Uterus (tissue), 2 donors: ENCODE data around the gene KCNMA1.

ENCODE experiments used
- POLR2A ChIP-seq, 2 donors: fragments of 450-650 bp; IDR thresholded peaks; one replicate each; pipeline ENCODE4 v1.6.1; 2016; ENCODE audit warnings: antibody characterized with exemption in 2 of 2, mild to moderate bottlenecking in 1 of 2, moderate library complexity in 1 of 2
- TF ChIP-seq, protein P1 (sequence below), 4 experiments: fragments of 200-600 bp in 2 of 4; fragments of 450-650 bp in 2 of 4; sonication (generic) in 2 of 4; IDR thresholded peaks; one replicate each; pipeline ENCODE4 v1.5.1; 2016 to 2019; ENCODE audit warnings: antibody characterized with exemption in 4 of 4, mild to moderate bottlenecking in 2 of 4, moderate library complexity in 1 of 4

DNA sequence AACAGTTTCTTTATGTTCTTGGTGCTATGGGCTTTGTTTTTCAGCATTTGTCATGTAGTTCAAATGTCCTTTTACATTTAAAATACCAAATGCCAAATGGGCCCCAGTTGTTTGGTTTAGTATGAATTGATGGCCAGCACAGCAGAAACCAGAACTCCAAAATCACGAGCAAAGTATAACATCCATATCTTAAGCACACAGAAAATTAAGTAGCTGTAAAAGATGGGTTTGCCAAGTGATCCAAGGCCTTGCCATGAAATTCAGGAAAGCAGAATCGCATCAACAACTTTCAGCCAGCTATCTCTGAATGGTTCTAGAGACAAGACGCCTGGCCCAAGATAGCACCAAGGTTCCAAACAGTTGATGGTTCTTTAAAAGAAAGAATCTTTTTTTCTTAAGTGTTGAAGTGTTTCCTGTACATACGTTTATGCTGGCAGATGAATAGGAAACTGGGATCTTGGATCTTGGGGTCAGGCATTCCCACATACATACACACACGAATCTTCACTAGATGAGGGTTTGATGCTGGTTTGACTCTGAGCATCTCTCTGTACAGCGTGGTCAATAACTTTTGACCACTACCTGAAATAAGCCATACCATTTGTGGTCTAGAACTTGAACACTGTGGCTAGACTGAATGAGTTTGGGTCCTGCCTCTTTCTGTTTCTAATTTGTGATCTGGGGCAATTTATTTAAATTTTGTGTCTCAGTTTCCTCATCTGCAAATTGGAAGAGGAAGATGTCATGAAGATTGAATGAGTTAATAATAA, 711.8 kb downstream of the KCNMA1 start:
- TF ChIP-seq, protein P1, sequence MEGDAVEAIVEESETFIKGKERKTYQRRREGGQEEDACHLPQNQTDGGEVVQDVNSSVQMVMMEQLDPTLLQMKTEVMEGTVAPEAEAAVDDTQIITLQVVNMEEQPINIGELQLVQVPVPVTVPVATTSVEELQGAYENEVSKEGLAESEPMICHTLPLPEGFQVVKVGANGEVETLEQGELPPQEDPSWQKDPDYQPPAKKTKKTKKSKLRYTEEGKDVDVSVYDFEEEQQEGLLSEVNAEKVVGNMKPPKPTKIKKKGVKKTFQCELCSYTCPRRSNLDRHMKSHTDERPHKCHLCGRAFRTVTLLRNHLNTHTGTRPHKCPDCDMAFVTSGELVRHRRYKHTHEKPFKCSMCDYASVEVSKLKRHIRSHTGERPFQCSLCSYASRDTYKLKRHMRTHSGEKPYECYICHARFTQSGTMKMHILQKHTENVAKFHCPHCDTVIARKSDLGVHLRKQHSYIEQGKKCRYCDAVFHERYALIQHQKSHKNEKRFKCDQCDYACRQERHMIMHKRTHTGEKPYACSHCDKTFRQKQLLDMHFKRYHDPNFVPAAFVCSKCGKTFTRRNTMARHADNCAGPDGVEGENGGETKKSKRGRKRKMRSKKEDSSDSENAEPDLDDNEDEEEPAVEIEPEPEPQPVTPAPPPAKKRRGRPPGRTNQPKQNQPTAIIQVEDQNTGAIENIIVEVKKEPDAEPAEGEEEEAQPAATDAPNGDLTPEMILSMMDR (IDR thresholded peaks at IDR 0.05): no peak
- TF ChIP-seq POLR2A (IDR thresholded peaks at IDR 0.05): no peak
